Panc1 (cell line): ENCODE measurements around the gene FBXO17. TPM values are rescaled to one million over a fixed set of nuclear protein-coding genes. Genes with fewer than 3 reads are reported as not detected.

Experiments
- ATAC-seq: fragments of 200-7000 bp; cut with Tn5 transposase; 2 replicates; pipeline ENCODE4 v1.9.1; 2020; ENCODE audit warnings: mild to moderate bottlenecking, moderate library complexity
- BruUV-seq: library from RNA; stranded (reverse); fragments of 400-500 nt; replicated peaks from 2 replicates; lab custom pipeline; 2021; lab: Mats Ljungman, UMichigan
- CTCF ChIA-PET: fragments of 300-600 bp; sonication (Branson Sonifier 250); formaldehyde crosslinking; loops from one replicate; lab custom pipeline; 2022; ENCODE audit warnings: antibody characterized with exemption; lab: Charles Lee
- POLR2A ChIA-PET: fragments of 300-600 bp; sonication (Branson Sonifier 250); formaldehyde crosslinking; loops from one replicate; lab custom pipeline; 2022; ENCODE audit warnings: antibody characterized with exemption; lab: Charles Lee
- DNase-seq: peaks from one replicate; pipeline ENCODE4 v3.0.0-alpha.2; 2010; ENCODE audit warnings: low read depth, low spot score
- H3K27ac ChIP-seq: 2 replicates; pipeline ENCODE4 v1.5.1; 2011; ENCODE audit warnings: mild to moderate bottlenecking, low read length, inconsistent platforms
- H3K27me3 ChIP-seq: fragments of 200-500 bp; sonication (Bioruptor generic); 2 replicates; pipeline ENCODE4 v1.6.0; 2014; ENCODE audit warnings: low read length, inconsistent platforms; ENCODE audit not compliant: control insufficient read depth, insufficient read depth
- H3K36me3 ChIP-seq: fragments of 200-500 bp; sonication (Bioruptor generic); 2 replicates; pipeline ENCODE4 v1.5.1; 2014; ENCODE audit warnings: inconsistent platforms, mild to moderate bottlenecking, low read length, moderate library complexity; ENCODE audit not compliant: control insufficient read depth, insufficient read depth
- H3K4me1 ChIP-seq: 2 replicates; pipeline ENCODE4 v1.5.1; 2011; ENCODE audit warnings: inconsistent platforms, mild to moderate bottlenecking, low read length, moderate library complexity; ENCODE audit not compliant: control insufficient read depth, insufficient read depth
- H3K4me3 ChIP-seq, 2 experiments: 2 replicates each; pipeline ENCODE4 v1.5.1; 2011 to 2012; ENCODE audit warnings: low read depth in 2 of 2, low read length in 2 of 2, mild to moderate bottlenecking in 2 of 2, inconsistent platforms in 1 of 2, moderate library complexity in 1 of 2
- H3K9me3 ChIP-seq: fragments of 200-500 bp; sonication (Bioruptor generic); 2 replicates; pipeline ENCODE4 v1.5.1; 2014; ENCODE audit warnings: low read depth, mild to moderate bottlenecking, inconsistent platforms, low read length, moderate library complexity; ENCODE audit not compliant: control insufficient read depth, insufficient read depth
- CTCF ChIP-seq: fragments of 450-650 bp; IDR thresholded peaks from 2 replicates; pipeline ENCODE4 v1.5.1; 2017; ENCODE audit warnings: mild to moderate bottlenecking
- POLR2AphosphoS5 ChIP-seq: IDR thresholded peaks from 2 replicates; pipeline ENCODE4 v1.6.1; 2012; ENCODE audit warnings: mild to moderate bottlenecking, low read depth, low read length, moderate library complexity
- REST ChIP-seq, 2 experiments: IDR thresholded peaks; 2 replicates each; pipeline ENCODE4 v1.6.1; 2011 to 2012; ENCODE audit warnings: low read depth in 2 of 2, control low read depth in 1 of 2, low read length in 1 of 2, mild to moderate bottlenecking in 1 of 2, moderate library complexity in 1 of 2; ENCODE audit not compliant: insufficient read depth in 1 of 2
- SIN3A ChIP-seq: IDR thresholded peaks from 2 replicates; pipeline ENCODE4 v1.6.1; 2012; ENCODE audit warnings: low read depth, mild to moderate bottlenecking, low read length, moderate library complexity, borderline replicate concordance; ENCODE audit not compliant: insufficient read depth
- TCF7L2 ChIP-seq: IDR thresholded peaks from 2 replicates; pipeline ENCODE4 v1.6.1; 2011; ENCODE audit warnings: mild to moderate bottlenecking, low read depth, low read length, inconsistent platforms
- in situ Hi-C: cut with HindIII; loops from 2 replicates; pipeline ENCODE4 v1.10.0; 2016; ENCODE audit warnings: low sequenced_read_pairs, low pct_unique_long_range_greater_than_20kb
- intact Hi-C: fragments of 100-400 bp; cut with micrococcal nuclease; formaldehyde crosslinking; loops from one replicate; pipeline ENCODE4 v1.10.0; 2022; ENCODE audit not compliant: unreplicated experiment
- total RNA-seq: library from RNA; stranded (reverse); gene quantifications from one replicate; pipeline ENCODE4 v1.2.1, GENCODE V29; 2021; ENCODE audit not compliant: unreplicated experiment

Gene FBXO17
- total RNA-seq, 1 experiment from 2014 or later, result 411 TPM

- Histone ChIP-seq H3K27ac (peak overlapping the region; percentile 94), H3K27me3 (no peaks in the 10 kb centered on the region), H3K4me3 (peak overlapping the region; percentile 50 to 59), H3K36me3 (no peaks in the 10 kb centered on the region), H3K4me1 (peaks cover 48% of the 10 kb centered on the region), H3K9me3 (peaks cover 1% of the 10 kb centered on the region; the same call in 1 of the 2 replicates)
- ATAC-seq (no peak), DNase-seq (no peak)
- ChIA-PET POLR2A (interaction anchor here (0.5 to 1.3 kb wide), 8 partner anchors 14 to 1082 kb away, joined by 3 to 6 read pairs (median 4); no protein-coding TSS in a partner anchor), CTCF (interaction anchor here (0.5 to 4.1 kb wide), 9 partner anchors 8 to 813 kb away, joined by 3 to 36 read pairs (median 6); no protein-coding TSS in a partner anchor)
- in situ Hi-C loops (loop anchor here (25.0 kb wide), 1 partner anchor 963 kb away; the partner anchor contains the start of gene FCGBP), intact Hi-C loops (loop anchor here (10.0 kb wide), 1 partner anchor 440 kb away; the partner anchor contains the start of gene PLEKHG2)
- BruUV-seq, result TSS peak; percentile 91
- TF ChIP-seq CTCF (no peak), POLR2AphosphoS5 (no peak), TCF7L2 (no peak), SIN3A (no peak), REST (IDR thresholded peaks at IDR 0.05; ENCODE audit: insufficient read depth in 1 of 2, low read depth in 2 of 2, low read length in 1 of 2) (no peak)
These were observed 823 bp downstream of the FBXO17 start for GRCh38 chr19:38974624-38975213.

DNA sequence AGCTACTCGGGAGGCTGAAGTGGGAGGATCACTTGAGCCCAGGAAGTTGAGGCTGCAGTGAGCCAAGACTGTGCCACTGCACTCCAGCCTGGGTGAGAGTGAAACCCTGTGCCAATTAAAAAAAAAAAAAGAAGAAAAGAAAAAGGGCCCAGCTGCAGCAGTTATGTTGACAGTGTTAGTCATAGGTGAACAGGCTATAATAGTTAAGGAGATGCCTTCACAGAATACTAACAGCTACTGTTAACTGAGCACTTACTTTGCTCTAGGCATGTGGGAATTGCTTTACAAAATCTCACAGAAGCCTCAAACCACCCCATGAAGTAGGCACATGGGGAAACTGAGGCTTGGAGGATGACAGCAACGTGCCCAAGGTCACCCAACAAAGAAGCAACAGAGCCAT is 3.9 kb downstream of the FBXO17 start:
- Histone ChIP-seq H3K9me3 (no peaks in the 10 kb centered on the region), H3K4me1 (peaks cover 29% of the 10 kb centered on the region), H3K27me3 (no peaks in the 10 kb centered on the region), H3K36me3 (peaks cover 8% of the 10 kb centered on the region), H3K4me3 (no peak overlapping the region), H3K27ac (no peak overlapping the region)
- no TSS peak for BruUV-seq
- DNase-seq, result no peak
- POLR2A ChIA-PET, result interaction anchor here (0.6 kb wide), 2 partner anchors 83 to 1235 kb away, joined by 3 read pairs; no protein-coding TSS in a partner anchor
- in situ Hi-C loops (no loop called here), intact Hi-C loops (loop anchor here (10.0 kb wide), 1 partner anchor 443 kb away; the partner anchor contains the start of gene PLEKHG2)
- TF ChIP-seq POLR2AphosphoS5 (no peak), CTCF (no peak), SIN3A (no peak), TCF7L2 (no peak), REST (IDR thresholded peaks at IDR 0.05; ENCODE audit: insufficient read depth in 1 of 2, low read depth in 2 of 2, low read length in 1 of 2) (no peak)
- CTCF ChIA-PET, result interaction anchor here (0.9 to 1.0 kb wide), 2 partner anchors 11 to 83 kb away, joined by 3 to 5 read pairs; no protein-coding TSS in a partner anchor
- no peak for ATAC-seq
